AG10803 (cell line): ENCODE results near the gene KCNK10.

Experiments
- DNase-seq: peaks from one replicate; pipeline ENCODE4 v3.0.0; 2010; ENCODE audit warnings: low read depth
- H3K4me3 ChIP-seq: 2 replicates; pipeline ENCODE4 v1.5.1; 2011; ENCODE audit warnings: mild to moderate bottlenecking, low read length, control low read depth
- TF ChIP-seq, protein P1 (sequence below): conservative IDR thresholded peaks from 2 replicates; pipeline ENCODE4 v1.5.1; 2011; ENCODE audit warnings: mild to moderate bottlenecking, low read length, control low read depth, inconsistent platforms

The KCNK10 gene

DNA sequence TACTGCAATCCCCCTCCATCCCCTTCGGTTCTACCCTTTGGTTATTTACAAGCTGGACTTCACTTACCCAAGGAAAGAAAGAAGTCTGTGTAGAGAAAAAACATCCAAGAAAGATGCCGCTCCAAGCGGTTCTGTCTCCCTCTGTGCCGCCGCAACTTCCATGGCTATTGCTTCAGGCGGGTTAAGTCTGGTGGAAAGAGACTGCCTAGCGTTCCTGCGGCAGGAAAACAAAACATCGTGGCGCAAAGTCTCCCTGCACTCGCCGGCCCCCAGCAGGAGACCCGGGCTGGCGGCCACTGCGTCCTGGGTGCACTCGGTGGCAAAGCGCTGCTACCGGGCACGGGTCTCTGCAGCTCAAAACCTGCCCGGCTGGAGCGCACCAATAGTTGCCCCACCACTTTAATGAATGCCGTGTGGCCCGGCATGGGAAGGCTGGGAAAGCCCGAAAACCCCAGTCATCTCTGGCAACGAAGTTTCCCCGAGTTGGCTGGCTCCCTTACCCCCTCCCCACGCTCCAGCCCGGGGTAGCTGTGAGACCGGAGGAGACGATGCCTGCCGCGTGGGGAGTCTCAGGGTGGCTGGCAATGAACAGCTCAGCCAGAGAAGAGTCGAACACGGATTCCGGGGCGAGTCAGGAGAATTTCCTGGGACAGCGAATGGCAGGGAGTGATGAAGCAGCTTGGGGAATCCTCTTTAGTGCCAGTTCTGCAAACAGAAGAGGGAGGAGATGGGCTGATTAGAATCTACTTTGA lies 3.5 kb upstream of the KCNK10 start:
- no peak for DNase-seq
- no peak overlapping the region for H3K4me3 ChIP-seq
- TF ChIP-seq, protein P1, sequence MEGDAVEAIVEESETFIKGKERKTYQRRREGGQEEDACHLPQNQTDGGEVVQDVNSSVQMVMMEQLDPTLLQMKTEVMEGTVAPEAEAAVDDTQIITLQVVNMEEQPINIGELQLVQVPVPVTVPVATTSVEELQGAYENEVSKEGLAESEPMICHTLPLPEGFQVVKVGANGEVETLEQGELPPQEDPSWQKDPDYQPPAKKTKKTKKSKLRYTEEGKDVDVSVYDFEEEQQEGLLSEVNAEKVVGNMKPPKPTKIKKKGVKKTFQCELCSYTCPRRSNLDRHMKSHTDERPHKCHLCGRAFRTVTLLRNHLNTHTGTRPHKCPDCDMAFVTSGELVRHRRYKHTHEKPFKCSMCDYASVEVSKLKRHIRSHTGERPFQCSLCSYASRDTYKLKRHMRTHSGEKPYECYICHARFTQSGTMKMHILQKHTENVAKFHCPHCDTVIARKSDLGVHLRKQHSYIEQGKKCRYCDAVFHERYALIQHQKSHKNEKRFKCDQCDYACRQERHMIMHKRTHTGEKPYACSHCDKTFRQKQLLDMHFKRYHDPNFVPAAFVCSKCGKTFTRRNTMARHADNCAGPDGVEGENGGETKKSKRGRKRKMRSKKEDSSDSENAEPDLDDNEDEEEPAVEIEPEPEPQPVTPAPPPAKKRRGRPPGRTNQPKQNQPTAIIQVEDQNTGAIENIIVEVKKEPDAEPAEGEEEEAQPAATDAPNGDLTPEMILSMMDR: no peak

DNA sequence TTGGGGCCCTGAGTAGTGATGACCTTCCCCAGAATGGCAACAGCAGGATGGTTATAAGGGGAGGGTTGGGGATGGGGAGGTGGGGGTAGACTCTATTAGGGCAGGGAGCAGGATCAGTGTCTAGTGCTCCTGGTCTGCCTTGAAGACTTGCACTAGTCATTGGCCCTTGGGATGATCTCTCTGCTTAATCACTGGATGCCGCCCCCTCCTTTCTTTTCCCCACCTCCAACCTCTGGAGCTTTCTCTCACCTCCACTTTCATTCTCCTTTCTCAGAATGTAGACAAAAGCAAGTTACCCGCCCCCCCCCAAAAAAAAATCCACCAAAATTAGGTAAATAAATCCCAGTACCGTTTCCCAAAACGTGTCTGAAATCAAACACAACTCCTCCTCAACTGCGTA lies 2.8 kb upstream of the KCNK10 start:
- H3K4me3 ChIP-seq: no peak overlapping the region
- no peak for DNase-seq
- TF ChIP-seq, protein P1: no peak

DNA sequence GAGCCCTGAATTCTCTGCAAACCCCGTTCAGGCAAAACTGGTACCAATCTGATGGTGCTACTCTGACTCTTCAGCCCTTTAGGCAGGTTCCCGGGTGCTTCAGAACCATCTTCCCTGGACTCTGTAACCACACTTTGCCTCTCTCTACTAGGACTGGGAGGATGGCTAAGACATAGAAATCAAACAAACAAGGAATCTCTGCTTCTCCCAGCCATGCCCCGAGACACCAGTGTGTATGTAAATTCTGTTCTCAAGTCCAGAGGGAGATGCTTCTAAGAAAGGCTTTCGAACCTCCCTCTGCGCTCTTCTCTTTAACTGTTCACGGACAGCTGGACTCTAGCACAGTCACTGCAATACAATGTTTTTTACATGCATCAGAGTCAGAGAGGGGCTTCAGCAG lies 1.9 kb upstream of the KCNK10 start:
- H3K4me3 ChIP-seq: no peak overlapping the region
- DNase-seq: no peak
- TF ChIP-seq, protein P1: no peak

DNA sequence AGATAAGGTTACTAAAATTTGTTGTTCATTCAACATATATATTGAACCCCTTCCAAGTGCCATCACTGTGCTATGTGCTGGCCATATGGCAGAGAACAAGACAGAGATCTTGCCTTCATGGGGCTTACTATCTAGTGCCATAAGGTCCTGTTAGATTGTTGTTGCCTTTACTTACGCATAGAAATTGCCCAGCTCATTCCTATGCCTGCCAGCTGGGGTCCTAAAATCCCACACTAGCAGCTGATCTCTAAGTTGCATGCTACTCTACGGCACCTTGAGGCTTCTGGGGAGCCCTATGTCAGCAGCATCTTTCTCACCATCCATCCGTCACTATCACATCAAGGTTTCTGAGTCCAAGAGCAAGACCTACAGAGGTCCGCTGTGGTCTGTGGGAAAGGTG lies 1.4 kb upstream of the KCNK10 start:
- TF ChIP-seq, protein P1: no peak
- H3K4me3 ChIP-seq: no peak overlapping the region
- DNase-seq: no peak

DNA sequence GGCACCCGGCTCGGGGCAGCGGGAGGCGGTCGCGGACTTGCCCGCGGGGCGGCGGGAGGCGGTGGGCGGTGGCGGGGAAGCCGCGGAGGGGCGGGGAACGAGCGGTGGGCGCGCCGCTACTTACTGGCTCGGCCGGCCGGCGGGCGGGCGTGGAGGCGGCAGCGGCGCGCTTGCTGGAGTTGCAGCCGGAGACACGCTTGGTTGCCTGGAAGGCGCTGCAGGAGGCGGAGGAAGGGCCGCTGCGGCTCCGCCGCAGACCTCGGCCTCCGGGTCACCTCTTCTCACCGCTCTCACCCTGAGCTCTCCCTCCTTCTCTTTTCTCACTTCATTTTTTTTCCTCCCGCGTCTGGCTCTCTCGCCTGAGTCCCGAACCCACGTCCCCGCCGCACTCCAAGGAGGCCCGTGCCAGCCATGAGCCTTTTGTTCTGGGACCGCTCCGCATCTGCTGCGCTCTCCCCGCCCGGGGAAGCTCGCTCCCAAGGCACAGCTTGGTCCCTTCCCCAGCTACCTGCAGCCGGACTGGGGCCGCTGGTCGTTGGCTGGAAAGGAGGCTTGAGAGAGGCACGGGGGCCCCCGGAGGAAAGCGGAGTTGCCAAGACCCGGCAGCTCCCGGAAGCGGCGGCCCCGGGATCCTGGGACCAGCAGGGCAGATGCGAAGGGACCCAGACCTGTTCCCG lies 592 bp upstream of the KCNK10 start:
- H3K4me3 ChIP-seq: peak overlapping the region; percentile 17; the same call in 1 of the 2 replicates
- peak; percentile 3 for DNase-seq
- TF ChIP-seq, protein P1: no peak

DNA sequence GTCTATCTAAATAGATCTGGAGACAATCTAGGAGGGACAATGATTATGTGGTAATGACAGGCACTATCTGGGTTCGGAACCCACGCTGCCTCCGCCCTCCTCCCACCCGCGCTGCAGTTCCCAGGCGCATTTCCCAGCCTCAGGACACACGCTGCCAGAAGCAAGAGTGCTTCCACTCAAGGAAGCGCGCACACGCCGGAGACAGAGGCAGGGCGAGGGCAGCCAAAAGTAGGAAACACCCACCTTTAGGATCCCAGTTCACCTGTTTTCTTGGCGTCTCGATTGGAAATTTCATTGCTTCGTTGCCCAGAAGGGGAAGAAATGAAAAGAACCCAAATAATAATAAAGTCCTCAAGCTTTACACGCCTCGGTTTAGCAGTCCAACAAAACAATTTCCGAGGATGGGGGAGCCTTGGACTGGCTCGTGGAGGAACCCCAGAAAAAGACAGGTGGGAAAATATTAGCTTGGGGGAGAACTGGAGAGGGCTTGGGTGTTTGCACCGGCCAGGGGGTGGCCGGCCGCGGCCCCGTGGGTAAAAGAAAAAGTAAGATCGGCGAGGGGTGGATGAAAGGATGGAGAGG lies 474 bp downstream of the KCNK10 start:
- no peak for DNase-seq
- no peak overlapping the region; the same call in 1 of the 2 replicates for H3K4me3 ChIP-seq
- TF ChIP-seq, protein P1: no peak
